Transverse colon (tissue), 4 donors: Measurements from ENCODE around the gene UPP1.

ENCODE experiments used
- POLR2AphosphoS5 ChIP-seq, 3 donors: sonication (generic); formaldehyde crosslinking; IDR thresholded peaks; one replicate each; pipeline ENCODE4 v1.6.1; 2016; ENCODE audit warnings: antibody characterized with exemption in 3 of 3
- TF ChIP-seq, protein P1 (sequence below), 5 experiments: fragments of 200-600 bp in 3 of 5; fragments of 450-650 bp in 2 of 5; sonication (generic) in 3 of 5; IDR thresholded peaks; 1 replicate in 2 of 5; 2 replicates in 3 of 5; pipeline ENCODE4 v1.5.1; 2016 to 2017; ENCODE audit warnings: antibody characterized with exemption in 5 of 5, inconsistent platforms in 3 of 5, mild to moderate bottlenecking in 2 of 5, moderate library complexity in 1 of 5

GRCh38 chr7:48046458-48046857 is 42.6 kb upstream of the UPP1 start:
- TF ChIP-seq, protein P1, sequence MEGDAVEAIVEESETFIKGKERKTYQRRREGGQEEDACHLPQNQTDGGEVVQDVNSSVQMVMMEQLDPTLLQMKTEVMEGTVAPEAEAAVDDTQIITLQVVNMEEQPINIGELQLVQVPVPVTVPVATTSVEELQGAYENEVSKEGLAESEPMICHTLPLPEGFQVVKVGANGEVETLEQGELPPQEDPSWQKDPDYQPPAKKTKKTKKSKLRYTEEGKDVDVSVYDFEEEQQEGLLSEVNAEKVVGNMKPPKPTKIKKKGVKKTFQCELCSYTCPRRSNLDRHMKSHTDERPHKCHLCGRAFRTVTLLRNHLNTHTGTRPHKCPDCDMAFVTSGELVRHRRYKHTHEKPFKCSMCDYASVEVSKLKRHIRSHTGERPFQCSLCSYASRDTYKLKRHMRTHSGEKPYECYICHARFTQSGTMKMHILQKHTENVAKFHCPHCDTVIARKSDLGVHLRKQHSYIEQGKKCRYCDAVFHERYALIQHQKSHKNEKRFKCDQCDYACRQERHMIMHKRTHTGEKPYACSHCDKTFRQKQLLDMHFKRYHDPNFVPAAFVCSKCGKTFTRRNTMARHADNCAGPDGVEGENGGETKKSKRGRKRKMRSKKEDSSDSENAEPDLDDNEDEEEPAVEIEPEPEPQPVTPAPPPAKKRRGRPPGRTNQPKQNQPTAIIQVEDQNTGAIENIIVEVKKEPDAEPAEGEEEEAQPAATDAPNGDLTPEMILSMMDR (IDR thresholded peaks at IDR 0.05) = no peak
- TF ChIP-seq POLR2AphosphoS5 (IDR thresholded peaks at IDR 0.05) = no peak
